ENCODE data around the gene YAF2.
"Not testable (repeated sequence)": the region's sequence is repeated elsewhere in the genome, so short reads cannot be mapped to it uniquely, and the experiment has no call there.

The YAF2 gene

DNA sequence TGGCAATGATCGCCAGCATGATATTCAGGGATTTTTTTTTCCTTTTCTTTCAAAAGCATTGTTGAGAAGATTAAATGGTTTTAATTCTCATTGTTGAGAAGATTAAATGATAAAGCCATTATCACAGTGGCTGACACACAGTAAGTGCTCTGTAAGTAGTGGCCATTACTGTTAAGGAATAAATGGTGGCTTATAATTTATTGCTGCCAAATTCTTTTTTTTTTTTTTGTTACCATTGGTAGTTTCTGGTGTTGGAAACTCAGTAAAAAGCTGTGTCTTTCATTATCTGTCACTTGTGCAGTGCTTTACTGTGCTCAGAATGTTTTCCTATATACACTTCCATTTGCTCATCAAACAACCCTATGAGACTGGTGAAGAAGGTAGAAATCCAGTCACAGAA, 15.3 kb downstream of the YAF2 start:
- CTCF ChIA-PET, result no interaction called here
- POLR2A ChIA-PET, result no interaction called here
- TF ChIP-seq, protein P1, sequence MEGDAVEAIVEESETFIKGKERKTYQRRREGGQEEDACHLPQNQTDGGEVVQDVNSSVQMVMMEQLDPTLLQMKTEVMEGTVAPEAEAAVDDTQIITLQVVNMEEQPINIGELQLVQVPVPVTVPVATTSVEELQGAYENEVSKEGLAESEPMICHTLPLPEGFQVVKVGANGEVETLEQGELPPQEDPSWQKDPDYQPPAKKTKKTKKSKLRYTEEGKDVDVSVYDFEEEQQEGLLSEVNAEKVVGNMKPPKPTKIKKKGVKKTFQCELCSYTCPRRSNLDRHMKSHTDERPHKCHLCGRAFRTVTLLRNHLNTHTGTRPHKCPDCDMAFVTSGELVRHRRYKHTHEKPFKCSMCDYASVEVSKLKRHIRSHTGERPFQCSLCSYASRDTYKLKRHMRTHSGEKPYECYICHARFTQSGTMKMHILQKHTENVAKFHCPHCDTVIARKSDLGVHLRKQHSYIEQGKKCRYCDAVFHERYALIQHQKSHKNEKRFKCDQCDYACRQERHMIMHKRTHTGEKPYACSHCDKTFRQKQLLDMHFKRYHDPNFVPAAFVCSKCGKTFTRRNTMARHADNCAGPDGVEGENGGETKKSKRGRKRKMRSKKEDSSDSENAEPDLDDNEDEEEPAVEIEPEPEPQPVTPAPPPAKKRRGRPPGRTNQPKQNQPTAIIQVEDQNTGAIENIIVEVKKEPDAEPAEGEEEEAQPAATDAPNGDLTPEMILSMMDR (IDR thresholded peaks at IDR 0.05; ENCODE audit: control extremely low read depth, extremely low read depth, low read depth, missing control alignments), result no peak
- DNase-seq (ENCODE audit: extremely low spot score), result no peak

DNA sequence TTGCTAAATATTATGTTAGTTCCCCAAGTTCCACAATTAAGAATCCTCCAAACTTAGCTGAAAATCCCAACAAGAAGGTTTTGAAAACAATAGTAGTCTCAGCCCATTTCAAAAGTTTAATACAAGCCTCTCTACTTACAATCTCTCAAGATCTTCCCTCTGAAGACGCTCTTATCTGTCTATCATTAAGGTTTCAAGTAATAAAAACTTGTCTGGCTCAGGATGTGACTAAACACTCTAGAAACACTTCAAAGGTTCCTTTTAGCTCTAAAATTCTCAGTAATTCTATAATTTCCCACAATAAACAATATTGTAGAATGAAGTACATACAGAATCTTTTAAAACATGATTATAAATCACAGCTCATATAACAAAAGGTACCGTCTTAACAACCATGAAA, 16.3 kb downstream of the YAF2 start:
- POLR2A ChIA-PET, result no interaction called here
- CTCF ChIA-PET, result interaction anchor here (0.7 kb wide), 1 partner anchor 77 kb away, joined by 3 read pairs; no protein-coding TSS in a partner anchor
- TF ChIP-seq, protein P1 (IDR thresholded peaks at IDR 0.05; ENCODE audit: control extremely low read depth, extremely low read depth, low read depth, missing control alignments), result no peak
- DNase-seq (ENCODE audit: extremely low spot score), result no peak

DNA sequence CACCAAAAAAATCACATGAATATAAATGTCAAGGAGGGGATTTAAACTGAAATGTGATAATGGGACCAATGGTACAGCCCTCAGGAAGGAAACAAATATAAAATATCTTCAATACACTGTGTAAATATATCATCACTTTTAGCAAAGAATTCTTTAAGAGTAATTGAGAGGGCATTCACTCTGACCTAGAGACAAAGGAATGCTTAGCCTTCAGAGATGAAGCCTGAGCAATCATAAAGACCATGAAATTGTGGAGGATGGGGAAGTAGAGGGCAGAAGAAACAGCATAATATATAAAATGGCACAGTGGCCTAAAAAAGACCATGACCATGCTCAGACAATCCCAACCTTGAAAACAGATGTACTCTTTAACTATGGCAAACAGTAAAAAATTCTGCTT, 20.4 kb downstream of the YAF2 start:
- no peak for DNase-seq (ENCODE audit: extremely low spot score)
- TF ChIP-seq, protein P1 (IDR thresholded peaks at IDR 0.05; ENCODE audit: control extremely low read depth, extremely low read depth, low read depth, missing control alignments), result no peak
- ChIA-PET CTCF (interaction anchor here (0.7 kb wide), 1 partner anchor 16 kb away, joined by 3 read pairs; no protein-coding TSS in a partner anchor), POLR2A (no interaction called here)

- CTCF ChIA-PET, result interaction anchor here (0.7 to 1.4 kb wide), 2 partner anchors 9 to 15 kb away, joined by 3 to 4 read pairs; no protein-coding TSS in a partner anchor
Observed at GRCh38 chr12:42216737-42217136, 21.3 kb downstream of the YAF2 start.

GRCh38 chr12:42215759-42216158, 22.3 kb downstream of the YAF2 start:
- DNase-seq (ENCODE audit: extremely low spot score); POLR2A ChIA-PET: not testable (repeated sequence)
- CTCF ChIA-PET, result interaction anchor here (1.3 to 1.5 kb wide), 3 partner anchors 8 to 24 kb away, joined by 3 to 5 read pairs (median 4); no protein-coding TSS in a partner anchor

More at GRCh38 chr12:42216737-42217136, 21.3 kb downstream of the YAF2 start:
- DNase-seq (ENCODE audit: extremely low spot score), result no peak
- POLR2A ChIA-PET, result no interaction called here
- TF ChIP-seq, protein P1 (IDR thresholded peaks at IDR 0.05; ENCODE audit: control extremely low read depth, extremely low read depth, low read depth, missing control alignments), result no peak

- no peak for DNase-seq (ENCODE audit: extremely low spot score)
- CTCF ChIA-PET, result interaction anchor here (1.0 to 1.6 kb wide), 2 partner anchors 8 to 159 kb away, joined by 3 to 4 read pairs; no protein-coding TSS in a partner anchor
- TF ChIP-seq, protein P1 (IDR thresholded peaks at IDR 0.05; ENCODE audit: control extremely low read depth, extremely low read depth, low read depth, missing control alignments), result no peak
Observed at GRCh38 chr12:42213954-42214426, 24.1 kb downstream of the YAF2 start.

DNA sequence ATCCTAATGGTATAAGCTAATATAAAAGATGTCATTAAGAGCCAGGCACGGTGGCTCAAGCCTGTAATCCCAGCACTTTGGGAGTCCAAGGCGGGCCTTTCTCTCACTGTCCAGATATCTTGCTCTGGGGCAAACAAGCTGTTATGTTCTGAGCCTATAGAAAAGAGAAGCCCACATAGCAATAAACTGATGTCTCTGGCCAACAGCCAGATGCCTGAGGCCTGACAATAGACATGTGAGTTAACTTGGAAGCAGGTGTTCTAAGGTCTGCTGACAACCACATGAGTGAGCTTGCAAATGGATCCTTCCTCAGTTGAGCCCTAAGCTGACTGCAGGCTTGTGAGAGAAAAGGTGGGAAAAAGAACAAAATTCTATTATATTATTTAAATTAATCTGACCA, 25.0 kb downstream of the YAF2 start:
- DNase-seq (ENCODE audit: extremely low spot score), result no peak
- TF ChIP-seq, protein P1 (IDR thresholded peaks at IDR 0.05; ENCODE audit: control extremely low read depth, extremely low read depth, low read depth, missing control alignments), result no peak
- CTCF ChIA-PET, result no interaction called here
- POLR2A ChIA-PET, result no interaction called here

More at GRCh38 chr12:42213954-42214426, 24.1 kb downstream of the YAF2 start:
- POLR2A ChIA-PET, result no interaction called here
